Endometrium (tissue), 2 donors: ENCODE measurements around the gene EXD3.

Experiments used
- FAIRE-seq: peaks from 2 replicates; lab custom pipeline; 2012; peaks lifted over from hg19 to GRCh38; lab: Jason Lieb, UNC
- donor health status: control.
- donor health status: control.

EXD3 gene

DNA sequence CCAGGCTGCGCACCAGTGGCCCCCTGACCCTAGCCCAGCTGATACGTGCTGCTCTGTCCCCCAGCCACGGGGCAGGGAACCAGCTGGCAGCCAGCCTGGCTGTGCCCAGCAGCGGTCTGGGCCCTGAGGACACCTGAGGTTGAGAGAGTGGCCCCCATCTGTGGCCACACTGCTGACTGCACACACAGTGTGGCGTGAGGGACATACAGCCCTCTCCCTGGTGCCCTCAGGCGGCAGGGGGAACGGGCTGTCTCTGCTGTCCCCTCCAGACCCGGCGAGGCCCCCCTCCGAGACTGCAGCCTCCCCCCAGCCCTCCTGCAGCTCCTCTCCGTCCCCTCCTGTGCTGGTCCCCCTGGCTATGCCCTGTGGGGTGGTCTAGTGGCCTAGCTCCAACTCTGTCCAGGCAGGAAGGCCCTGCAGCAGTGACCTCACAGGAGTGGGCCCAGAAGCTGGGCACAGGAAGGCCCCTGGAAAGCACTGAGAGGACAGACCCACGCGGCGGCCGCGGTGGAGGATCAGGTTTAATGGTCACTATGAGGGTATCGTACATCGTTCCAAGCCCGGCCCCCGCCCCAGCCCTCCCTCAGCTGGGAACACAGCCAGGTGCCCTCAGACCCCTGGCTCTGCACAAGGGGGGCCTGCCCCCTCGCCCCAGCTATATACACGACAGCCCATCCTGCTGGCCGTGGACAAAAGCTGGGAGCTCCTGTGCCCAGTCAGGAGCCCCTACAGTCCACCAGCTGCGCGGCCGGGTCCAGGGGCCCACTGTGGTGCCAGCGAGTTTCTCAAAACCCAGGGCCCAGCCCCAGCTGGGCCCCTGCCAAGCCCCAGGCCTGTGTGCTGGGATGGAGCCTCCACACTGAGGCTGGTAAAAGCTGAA, 25.0 kb upstream of the EXD3 start:
- no peak for FAIRE-seq

- FAIRE-seq, result no peak
These were observed 24.0 kb upstream of the EXD3 start for GRCh38 chr9:137446851-137447471.

GRCh38 chr9:137445930-137446431, 23.0 kb upstream of the EXD3 start:
- FAIRE-seq, result no peak

DNA sequence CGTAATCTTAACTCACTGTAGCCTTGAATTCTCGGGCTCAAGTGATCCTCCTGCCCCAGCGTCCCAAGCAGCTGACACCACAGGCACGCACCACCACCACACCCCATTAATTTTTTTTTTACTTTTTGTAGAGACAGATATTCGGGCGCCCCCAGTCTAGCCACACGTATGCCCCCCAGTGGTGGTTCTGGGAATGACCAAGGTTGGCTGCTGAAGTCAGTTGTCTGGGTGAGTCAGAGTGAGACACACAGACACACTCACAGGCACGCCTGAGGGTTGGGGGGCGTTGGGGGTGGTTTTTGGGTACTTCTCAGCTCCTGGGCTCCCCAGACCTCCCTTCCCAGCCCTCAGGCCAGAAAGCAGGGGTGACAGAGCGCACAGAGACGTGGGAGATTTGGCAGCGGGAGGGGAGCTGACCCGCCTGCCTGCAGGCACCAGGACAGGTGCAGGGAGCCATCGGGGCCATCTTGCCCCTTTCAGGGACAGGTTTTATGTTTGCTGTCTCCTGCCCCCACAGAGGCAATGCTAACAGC, 22.4 kb upstream of the EXD3 start:
- no peak for FAIRE-seq

DNA sequence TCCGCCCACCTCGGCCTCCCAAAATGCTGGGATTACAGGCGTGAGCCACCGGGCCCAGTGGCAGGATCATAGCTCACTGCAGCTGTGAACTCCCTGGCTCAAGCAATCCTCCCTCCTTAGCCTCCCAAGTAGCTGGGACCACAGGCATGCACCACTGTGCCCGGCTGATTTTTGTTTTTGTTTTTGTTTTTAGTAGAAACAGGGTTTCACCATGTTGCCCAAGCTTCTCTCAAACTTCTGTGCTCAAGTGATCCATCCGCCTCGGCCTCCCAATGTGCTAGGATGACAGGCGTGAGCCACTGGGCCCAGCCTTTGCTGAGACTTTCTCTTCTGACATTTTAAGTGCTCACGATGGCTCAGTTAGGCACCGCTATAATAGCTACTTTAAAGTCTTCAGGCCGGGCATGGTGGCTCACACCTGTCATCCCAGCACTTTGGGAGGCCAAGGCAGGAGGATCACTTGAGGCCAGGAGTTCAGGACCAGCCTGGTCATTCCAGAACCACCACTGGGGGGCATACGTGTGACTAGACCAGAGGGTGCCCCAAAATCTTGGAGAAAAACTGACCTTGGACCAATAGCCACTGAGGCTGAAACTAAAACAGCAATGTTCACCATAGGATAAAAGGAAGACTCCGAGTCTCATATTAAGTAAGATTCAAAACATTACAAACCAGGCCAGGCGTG, 21.3 kb upstream of the EXD3 start:
- no peak for FAIRE-seq

GRCh38 chr9:137441935-137442321, 19.0 kb upstream of the EXD3 start:
- no peak for FAIRE-seq

GRCh38 chr9:137441289-137441934, 18.4 kb upstream of the EXD3 start, which contains the start of gene ENTPD8:
ENTPD8 (minus strand) TSS chr9:137441357; CDS start chr9:137438285, 3,072 bp downstream.
- no peak for FAIRE-seq

GRCh38 chr9:137439158-137439714, 16.3 kb upstream of the EXD3 start:
- FAIRE-seq, result no peak

- FAIRE-seq, result no peak
These were observed 15.7 kb upstream of the EXD3 start for GRCh38 chr9:137438591-137439157.

GRCh38 chr9:137437691-137438590, 15.0 kb upstream of the EXD3 start:
- no peak for FAIRE-seq

GRCh38 chr9:137436761-137437600, 14.0 kb upstream of the EXD3 start:
- FAIRE-seq, result no peak

DNA sequence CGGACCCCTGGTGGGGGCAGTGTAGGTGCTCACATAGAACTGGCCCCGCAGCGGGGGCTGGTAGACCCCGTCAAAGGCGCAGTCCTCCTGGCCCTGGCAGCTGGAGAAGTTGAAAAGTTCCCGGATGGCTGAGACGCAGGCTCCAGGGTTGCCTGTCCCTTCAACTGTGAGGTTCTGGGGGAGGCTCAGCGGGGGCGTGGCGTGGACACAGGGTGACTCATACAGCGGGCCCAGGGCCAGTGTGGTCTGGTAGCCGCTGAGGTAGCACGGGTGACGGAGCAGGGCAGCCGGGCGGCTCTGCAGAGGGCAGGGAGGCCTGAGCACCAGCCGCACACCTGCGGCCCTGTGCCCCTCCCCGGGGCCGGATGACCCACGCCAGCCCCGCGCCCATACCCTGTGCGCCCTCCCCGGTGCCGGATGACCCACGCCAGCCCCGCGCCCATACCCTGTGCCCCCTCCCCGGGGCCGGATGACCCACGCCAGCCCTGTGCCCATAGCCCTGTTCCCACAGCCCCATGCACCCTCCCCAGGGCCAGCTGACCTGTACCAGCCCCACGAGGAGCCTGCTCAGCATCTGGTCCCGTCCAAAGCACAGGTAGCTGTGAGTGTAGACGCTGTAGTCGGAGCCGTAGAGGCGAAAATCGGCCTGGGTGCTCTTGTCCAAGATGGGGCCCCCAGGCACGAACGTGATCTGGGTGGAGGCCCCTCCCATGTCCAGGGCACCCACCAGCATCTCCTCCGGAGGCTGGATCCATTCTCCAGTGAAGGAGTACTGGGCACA, 13.2 kb upstream of the EXD3 start:
- FAIRE-seq, result no peak

DNA sequence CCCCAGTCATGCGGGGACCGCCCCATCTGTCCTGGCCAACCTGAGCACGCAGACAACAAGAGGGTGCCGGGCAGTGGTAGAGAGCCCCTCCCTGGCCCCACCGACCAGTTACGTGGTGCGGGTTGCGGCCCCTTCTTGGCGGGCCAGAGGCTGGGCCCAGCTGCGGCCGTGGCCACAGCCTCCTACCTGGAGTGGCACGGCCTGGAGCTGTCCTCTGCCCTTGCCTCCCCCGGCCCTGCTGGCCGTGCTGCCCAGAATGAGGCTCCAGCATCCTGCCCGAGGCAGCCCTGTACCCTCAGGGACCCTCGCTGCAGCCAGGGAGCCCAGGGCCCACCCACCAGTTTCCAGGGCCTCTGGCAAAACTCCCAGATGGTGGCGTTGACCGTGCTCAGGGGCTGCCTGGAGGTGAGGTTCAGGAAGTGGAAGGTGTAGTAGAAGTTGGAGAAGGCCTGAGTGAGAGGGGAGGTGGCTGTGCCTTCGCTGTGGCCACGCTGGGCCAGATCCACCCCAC, 12.5 kb upstream of the EXD3 start:
- no peak for FAIRE-seq

DNA sequence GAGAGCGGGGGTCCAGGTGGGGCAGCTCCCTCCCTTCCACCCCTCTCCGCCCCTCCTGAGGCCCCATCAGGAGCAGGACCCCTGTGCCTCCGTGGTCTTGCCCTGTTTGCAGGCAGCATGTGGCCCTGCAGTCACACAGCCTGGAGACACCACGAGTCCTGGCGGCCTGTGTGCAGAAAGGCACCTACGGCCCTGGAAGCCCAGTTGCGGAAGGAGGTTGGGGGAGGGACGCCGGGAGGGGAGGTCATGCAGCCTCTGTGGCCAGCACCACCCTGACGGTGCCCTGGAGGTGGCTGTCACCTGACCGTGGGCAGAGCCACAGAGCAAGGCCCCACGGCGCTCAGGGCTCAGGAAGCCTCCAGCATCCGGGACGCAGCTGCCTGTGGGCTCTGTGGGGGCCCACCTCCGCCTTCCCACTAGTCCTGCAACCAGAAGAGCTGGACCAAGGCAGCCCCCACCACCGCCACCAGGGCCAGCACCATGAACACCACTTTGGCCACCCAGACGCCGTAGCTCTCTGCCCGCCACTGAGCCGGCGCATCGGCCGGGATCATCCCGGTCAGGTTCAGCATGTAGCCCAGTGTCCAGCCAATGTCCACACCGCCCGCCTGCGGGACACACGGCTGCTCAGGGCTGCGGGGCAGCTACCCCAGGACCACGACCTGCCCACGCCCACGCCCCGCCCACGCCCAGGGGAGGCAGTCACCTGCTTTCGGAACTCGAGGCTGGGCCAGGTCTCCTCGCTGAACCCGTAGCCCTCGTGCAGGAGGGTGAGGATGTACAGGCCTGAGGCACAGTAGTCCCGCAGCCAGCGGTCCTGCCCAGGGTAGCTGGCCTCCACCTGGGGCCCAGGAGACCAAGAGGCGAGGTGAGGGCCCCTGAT, 11.8 kb upstream of the EXD3 start:
- no peak for FAIRE-seq

DNA sequence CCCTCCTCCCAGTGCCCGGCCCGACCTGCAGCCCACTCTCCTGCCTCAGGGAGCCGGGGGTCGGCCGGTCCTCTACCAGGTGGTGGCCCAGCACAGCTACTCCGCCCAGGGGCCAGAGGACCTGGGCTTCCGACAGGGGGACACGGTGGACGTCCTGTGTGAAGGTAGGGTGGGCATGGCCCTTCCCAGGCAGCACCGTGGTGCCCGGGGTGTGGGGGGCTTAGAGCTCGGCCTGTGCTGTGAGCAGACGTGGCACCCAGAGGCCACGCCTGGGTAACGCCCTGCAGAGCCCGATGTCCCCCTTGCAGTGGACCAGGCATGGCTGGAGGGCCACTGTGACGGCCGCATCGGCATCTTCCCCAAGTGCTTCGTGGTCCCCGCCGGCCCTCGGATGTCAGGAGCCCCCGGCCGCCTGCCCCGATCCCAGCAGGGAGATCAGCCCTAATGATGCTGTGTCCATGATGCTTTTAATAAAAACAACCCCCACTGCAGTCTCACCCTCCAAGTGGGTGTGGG, 11.0 kb upstream of the EXD3 start:
- no peak for FAIRE-seq

DNA sequence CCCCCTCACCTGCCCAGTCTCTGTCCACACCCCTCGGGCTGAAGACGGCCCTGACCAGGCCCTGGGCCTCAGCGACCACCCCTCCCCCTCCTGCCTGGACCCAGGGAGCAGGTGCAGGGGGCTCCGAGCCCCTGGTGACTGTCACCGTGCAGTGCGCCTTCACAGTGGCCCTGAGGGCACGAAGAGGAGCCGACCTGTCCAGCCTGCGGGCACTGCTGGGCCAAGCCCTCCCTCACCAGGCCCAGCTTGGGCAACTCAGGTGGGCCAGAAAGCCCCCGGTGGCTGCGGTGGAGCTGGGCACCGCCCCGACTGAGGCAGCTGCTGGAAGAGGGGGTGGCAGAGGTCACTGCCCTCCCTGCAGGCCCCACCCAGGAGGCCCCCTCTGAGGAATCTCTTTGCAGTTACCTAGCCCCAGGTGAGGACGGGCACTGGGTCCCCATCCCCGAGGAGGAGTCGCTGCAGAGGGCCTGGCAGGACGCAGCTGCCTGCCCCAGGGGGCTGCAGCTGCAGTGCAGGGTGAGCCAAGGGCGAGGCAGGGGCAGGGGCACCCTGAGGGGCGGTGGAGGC, 10.5 kb upstream of the EXD3 start:
- no peak for FAIRE-seq
